GM18498 (cell line): ENCODE results near the gene ZMYM2.
"Not testable (repeated sequence)": the region's sequence is repeated elsewhere in the genome, so short reads cannot be mapped to it uniquely, and the experiment has no call there.

Source experiments
- ATAC-seq: cut with Tn5 transposase; IDR thresholded peaks from one replicate; pipeline ENCODE4 v1.9.1; 2021; ENCODE audit warnings: mild to moderate bottlenecking, moderate library complexity; ENCODE audit not compliant: unreplicated experiment

Gene ZMYM2

GRCh38 chr13:19958155-19959111 is at the start of gene ZMYM2:
ZMYM2 (plus strand) TSS chr13:19958727; CDS start chr13:19993073, 34,346 bp downstream.
- ATAC-seq = peak; percentile 86

DNA sequence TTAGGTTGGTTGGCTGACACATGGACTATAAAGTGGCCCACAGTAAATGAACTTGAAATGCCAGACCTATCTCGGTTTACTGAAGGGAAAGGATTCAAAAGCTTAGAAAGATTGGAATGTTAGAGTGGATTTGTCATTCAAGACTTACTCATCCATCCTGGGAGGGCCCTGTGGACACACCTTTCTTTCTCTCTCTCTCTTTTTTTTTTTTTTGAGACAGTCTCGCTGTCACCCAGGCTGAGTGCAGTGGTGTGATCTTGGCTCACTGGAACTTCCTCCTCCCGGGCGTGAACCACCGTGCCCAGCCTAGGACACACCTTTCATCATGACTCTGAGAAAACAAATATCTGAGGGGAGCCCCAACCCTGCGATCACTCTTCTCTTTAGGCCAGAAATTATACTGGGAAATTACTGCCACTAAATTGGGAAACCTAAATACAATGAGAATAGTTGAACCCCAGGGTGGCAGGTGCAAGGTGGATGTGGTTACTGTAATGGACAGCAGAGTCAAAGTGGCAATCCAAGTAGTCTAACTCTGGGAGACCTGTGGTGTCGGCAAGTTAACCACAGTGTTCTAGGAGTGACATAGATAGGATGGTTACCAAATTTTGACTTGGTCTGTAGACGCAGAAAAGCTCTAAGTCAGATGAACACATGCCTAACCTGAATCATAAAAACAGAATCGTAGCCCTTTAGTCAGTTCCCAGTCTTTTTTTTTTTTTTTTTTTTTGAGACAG is 48.0 kb upstream of the ZMYM2 start:
- ATAC-seq = no peak

DNA sequence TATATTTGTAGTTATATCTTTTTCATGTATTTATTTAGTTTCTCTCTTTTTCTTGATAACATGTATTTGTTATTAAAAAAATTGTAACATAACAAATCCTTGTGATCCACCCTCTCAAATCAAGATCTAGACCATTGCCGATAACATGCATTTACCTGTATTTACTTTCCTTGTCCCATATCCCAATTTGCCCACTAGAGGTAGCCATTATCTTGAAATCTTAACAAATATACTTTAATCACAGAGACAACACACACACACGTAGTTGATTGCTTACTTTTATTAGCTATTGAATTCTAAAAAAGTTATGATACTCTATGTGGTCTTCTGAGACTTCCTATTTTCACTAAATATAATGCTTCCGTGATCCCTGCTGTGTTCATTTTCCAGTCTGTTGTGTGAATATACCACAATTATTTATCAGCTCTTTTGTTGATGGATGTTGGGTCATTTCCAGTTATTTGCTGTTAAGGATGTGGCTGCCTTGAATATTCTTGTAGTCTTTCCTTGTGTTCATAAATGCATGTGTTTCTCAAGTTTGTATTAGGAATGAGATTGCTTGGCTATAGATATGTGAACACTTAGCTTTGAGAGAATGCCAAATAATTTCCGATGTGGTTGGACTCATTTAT is 31.3 kb upstream of the ZMYM2 start:
- ATAC-seq = no peak

DNA sequence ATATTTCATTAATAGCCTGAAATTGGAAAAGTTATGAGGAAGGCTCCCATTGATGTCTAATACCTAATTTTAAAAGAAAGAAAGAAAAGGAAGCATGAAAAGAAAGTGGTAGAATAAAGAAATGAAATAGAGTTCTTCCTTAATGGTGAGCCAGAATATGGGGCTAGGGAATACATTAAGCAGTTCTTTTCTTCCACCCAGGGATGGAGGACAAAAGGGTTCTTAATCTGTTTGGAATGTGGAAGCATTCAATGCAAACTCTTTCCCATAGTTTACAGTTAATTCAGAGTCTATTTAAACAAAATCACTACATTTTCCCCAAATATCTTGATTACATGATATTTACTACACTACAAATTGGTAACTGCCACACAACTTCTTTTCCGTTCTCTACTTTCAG is 18.4 kb upstream of the ZMYM2 start:
- no peak for ATAC-seq

- no peak for ATAC-seq
Measured at GRCh38 chr13:19950374-19950773, 8.2 kb upstream of the ZMYM2 start.

- no peak for ATAC-seq
Measured at GRCh38 chr13:19952850-19953249, 5.7 kb upstream of the ZMYM2 start.

GRCh38 chr13:19955873-19956559 is 2.5 kb upstream of the ZMYM2 start:
- ATAC-seq = no peak

- ATAC-seq = peak; percentile 22
Measured at GRCh38 chr13:19957320-19958154, 990 bp upstream of the ZMYM2 start.

DNA sequence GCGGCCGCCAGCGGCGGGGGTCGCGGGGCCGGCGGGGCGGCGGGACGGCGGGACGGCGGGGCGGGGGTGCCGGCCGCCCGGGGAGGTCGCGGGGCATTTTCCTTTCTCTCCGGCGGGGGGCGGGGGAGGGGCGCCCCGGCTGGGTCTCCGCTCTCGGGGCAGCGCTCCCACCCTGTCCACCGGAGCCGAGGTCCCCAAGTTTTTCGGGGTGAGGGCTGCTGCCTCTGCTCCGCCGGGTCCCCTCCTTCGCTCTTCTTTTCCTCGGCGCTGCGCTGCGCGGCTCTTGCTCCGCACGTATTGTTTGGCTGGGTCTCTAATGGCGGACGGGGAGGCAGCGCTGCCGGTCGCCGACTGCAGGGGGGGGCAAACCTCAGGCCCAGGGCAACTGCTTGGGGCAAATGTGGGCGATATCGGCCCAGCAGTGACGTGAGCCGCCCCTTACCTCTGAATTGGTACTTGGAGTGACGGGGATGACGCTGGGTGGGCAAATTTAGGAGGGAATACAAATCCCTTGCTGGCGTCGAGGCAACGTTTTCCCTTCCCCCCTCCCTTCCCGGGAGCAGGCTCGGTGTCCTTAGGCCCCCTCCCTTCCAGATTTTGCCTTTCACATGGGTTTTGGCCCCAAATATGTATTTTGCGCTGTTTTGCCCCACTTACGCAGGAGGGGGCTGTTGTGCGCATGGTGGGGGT is 759 bp downstream of the ZMYM2 start:
- ATAC-seq = peak; percentile 10

GRCh38 chr13:19959831-19960652 is 1.5 kb downstream of the ZMYM2 start:
- peak; percentile 44 for ATAC-seq

DNA sequence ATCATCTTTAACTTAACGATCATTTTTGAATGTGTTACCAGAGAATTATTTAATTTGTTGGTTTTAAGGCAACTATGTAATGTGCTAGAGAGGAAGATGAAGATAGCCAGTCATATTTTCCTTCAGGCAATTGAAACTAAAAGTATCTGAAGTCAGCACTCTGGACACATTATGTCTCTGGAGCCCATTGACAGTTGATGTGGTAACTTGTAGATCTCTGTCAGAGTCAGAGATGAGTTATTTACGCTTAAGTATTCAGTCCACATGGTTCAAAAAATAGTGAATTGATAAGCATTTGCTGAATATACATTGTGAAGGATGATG is 2.1 kb downstream of the ZMYM2 start:
- no peak for ATAC-seq

DNA sequence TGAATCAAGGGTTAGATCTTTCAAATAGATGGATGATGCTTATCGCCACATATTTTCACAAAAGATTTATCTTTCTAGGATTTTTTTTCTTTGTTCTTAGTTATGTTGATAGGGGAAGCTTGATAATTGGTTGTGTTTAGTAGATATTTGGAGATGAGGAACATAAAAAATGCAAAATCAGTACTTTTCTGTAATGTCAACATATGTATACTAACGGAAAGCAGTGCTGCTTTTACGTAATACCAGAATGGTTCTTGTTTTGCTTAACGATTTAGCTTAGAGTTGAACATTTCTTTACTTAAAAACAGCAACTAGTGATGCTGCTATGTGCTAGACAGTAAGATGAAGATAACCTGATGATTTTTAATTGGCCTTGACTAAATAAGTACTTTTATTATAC is 3.0 kb downstream of the ZMYM2 start:
- ATAC-seq = no peak

GRCh38 chr13:19961924-19962323 is 3.4 kb downstream of the ZMYM2 start:
- no peak for ATAC-seq

DNA sequence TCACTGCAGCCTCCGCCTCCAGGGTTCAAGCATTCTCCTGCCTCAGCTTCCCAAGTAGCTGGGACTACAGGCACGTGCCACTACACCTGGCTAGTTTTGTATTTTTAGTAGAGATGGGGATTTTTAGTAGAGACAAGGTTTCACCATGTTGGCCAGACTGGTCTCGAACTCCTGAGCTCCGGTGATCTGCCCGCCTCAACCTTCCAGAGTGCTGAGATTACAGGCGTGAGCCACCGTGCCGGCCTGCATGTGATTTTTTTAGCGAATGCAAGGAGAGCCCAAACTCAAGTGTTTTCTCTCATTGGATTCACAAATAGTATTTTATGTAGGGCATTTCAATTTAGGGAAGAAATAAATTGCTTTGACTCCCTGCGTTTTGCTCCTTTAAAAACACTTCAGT is 4.4 kb downstream of the ZMYM2 start:
- ATAC-seq = no peak

- ATAC-seq = no peak
Measured at GRCh38 chr13:19967621-19968020, 9.1 kb downstream of the ZMYM2 start.

GRCh38 chr13:19974498-19975009 is 16.0 kb downstream of the ZMYM2 start:
- ATAC-seq = not testable (repeated sequence)

DNA sequence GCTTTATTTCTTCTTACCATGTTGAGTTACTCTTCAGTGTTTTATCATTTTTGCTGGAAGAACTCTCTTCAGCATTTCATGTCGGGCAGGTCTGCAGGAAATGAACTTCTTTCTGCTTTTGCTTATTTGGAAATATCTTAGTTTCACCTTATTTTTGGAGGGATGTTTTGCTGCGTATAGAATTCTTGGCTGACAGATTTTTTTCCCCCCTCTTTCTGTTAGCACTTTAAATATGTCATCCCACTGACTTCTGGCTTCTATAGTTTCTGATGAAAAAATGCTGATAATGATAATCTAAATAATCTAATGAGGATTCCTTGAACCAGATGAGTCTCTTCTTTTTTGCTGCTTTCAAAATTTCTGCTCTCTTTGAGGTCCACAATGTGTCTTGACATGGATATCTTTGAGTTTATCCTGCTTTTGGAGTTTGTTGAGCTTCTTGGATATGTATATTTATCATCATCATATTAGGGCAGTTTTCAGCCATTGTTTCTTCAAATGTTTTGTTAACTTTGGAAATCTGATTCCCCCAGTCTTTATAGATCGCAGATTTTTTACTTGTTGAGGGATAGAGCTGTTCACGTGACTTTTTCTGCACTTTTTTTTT is 20.4 kb downstream of the ZMYM2 start:
- ATAC-seq = no peak

GRCh38 chr13:19981685-19982238 is 23.2 kb downstream of the ZMYM2 start:
- ATAC-seq = no peak
